ENCODE measurements around the gene PEX13. TPM values are rescaled to one million over a fixed set of nuclear protein-coding genes. Genes with fewer than 3 reads are reported as not detected.
"Not testable (repeated sequence)": the region's sequence is repeated elsewhere in the genome, so short reads cannot be mapped to it uniquely, and the experiment has no call there.

The PEX13 gene
- total and polyA plus RNA-seq, 9 donors, result 12.4 to 28.1 (median 21.5) TPM

DNA sequence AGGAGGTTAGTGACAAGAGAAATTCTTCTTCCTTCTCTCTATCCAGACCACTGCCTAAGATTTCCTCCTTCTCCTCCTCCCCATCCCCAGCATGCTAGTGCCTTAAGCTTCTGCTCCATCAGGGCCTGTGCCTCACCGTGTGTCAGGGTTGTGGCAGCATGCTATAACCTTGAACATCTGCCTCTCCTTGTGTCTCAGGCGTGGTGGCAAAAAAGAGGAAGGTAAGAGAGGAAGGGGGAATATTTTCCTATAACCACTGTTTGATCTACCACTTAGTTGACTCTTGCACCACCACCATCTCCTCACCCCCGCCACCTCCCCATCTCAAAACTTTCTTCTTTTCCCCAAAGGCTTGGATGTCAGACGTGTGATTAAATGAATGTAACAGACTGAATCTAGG is 38.3 kb upstream of the PEX13 start:
- Histone ChIP-seq H3K4me3 (no peak overlapping the region), H3K27ac (no peak overlapping the region), H3K36me3 (no peaks in the 10 kb centered on the region), H3K27me3 (no peaks in the 10 kb centered on the region), H3K4me1 (ENCODE audit: insufficient read depth) (no peaks in the 10 kb centered on the region), H3K9me3 (no peaks in the 10 kb centered on the region)
- DNase-seq, result no peak
- 92 to 95% (median 94%) methylated on average over 4 of the region's 4 CpGs for WGBS, 3 donors
- intact Hi-C loops (cut with DNase I), result no loop called here
- TF ChIP-seq POLR2A (IDR thresholded peaks at IDR 0.05) (no peak), EP300 (IDR thresholded peaks at IDR 0.05) (no peak)
- TF ChIP-seq, protein P1, sequence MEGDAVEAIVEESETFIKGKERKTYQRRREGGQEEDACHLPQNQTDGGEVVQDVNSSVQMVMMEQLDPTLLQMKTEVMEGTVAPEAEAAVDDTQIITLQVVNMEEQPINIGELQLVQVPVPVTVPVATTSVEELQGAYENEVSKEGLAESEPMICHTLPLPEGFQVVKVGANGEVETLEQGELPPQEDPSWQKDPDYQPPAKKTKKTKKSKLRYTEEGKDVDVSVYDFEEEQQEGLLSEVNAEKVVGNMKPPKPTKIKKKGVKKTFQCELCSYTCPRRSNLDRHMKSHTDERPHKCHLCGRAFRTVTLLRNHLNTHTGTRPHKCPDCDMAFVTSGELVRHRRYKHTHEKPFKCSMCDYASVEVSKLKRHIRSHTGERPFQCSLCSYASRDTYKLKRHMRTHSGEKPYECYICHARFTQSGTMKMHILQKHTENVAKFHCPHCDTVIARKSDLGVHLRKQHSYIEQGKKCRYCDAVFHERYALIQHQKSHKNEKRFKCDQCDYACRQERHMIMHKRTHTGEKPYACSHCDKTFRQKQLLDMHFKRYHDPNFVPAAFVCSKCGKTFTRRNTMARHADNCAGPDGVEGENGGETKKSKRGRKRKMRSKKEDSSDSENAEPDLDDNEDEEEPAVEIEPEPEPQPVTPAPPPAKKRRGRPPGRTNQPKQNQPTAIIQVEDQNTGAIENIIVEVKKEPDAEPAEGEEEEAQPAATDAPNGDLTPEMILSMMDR (IDR thresholded peaks at IDR 0.05), result no peak

DNA sequence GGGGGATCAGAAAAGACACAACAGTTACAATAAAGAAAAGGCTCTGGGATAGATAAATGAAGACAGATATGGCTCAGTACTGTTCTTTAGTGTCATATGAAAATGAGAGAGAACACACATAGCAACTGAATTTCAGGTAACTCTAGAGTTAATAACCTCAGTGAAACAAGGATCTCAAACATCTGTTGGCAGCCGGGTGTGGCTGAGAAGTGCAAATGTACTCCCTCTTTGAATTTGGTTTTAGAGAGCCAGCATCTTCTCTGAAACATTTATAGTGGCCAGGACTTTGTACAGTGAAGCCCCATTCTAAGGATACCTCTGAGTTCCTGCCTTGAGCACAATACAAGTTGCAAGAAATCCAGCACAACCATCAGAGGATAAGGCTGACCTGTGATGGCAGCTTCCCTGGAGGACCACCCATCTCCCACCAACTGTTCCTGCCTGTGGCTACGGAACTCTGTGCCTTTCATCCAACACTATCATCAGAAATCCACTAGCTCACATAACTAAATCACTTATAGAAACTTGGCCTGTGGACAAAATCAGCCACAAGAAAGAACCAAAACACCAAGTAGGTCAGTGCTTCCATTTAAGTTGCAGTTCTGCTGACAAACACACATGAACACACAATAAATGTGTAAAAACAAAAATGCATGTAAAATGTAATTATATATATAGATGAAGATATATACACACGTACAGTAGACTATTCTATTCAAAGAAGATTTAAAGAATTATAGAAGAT is 37.3 kb upstream of the PEX13 start:
- intact Hi-C loops (cut with DNase I), result no loop called here
- TF ChIP-seq POLR2A (IDR thresholded peaks at IDR 0.05), result no peak
- TF ChIP-seq, protein P1 (IDR thresholded peaks at IDR 0.05), result no peak
- TF ChIP-seq EP300 (IDR thresholded peaks at IDR 0.05), result no peak
- Histone ChIP-seq H3K36me3 (no peaks in the 10 kb centered on the region), H3K27ac (no peak overlapping the region), H3K27me3 (no peaks in the 10 kb centered on the region), H3K4me1 (ENCODE audit: insufficient read depth) (no peaks in the 10 kb centered on the region), H3K4me3 (no peak overlapping the region), H3K9me3 (no peaks in the 10 kb centered on the region)
- WGBS, 3 donors, result 71 to 75% (median 75%) methylated on average over 3 of the region's 3 CpGs
- no peak for DNase-seq

DNA sequence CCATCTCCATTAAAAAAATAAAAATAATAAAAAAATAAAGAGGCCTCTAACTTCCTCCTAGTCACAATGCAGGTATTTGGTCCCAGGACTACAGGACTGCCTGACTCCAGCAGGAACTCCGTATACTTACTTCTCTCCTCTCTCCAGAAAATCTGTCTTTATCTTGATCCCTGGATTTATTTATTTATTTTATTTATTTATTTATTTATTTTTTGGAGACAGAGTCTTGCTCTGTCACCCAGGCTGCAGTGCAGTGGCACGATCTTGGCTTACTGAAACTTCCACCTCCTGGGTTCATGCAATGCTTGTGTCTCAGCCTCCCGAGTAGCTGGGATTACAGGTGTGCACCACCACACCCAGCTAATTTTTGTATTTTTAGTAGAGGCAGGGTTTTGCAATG is 35.5 kb upstream of the PEX13 start:
- H3K36me3 ChIP-seq; H3K27ac ChIP-seq; H3K4me1 ChIP-seq (ENCODE audit: insufficient read depth); DNase-seq; H3K4me3 ChIP-seq; H3K9me3 ChIP-seq; H3K27me3 ChIP-seq; intact Hi-C loops (cut with DNase I): not testable (repeated sequence)
- 98% methylated on average over 3 of the region's 3 CpGs for WGBS, 3 donors

DNA sequence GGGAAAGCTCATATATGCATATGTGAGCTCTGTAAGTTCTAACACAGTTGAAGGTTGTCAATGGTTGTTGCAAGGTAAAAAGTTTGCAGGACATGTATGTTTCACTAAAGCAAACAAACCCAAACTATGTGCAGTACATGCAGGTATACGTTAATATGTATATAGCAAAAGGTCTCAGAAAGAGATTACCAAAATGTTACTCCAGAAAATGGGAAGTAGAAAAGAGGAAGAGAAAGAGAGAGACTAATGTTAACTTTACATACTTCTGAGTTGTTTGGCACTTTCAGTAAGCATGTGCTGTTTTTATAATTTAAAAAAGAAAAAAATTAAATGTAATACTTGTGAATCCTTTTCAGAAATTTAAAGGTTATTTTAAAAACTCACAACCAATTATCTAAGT is 32.8 kb upstream of the PEX13 start:
- DNase-seq, result no peak
- Histone ChIP-seq H3K27ac (no peak overlapping the region), H3K4me3 (no peak overlapping the region), H3K4me1 (ENCODE audit: insufficient read depth) (no peaks in the 10 kb centered on the region), H3K9me3 (no peaks in the 10 kb centered on the region), H3K36me3 (no peaks in the 10 kb centered on the region), H3K27me3 (no peaks in the 10 kb centered on the region)
- TF ChIP-seq POLR2A (IDR thresholded peaks at IDR 0.05), result no peak
- TF ChIP-seq, protein P1 (IDR thresholded peaks at IDR 0.05), result no peak
- TF ChIP-seq EP300 (IDR thresholded peaks at IDR 0.05), result no peak
- intact Hi-C loops (cut with DNase I), result no loop called here
- 82 to 90% (median 88%) methylated on average over 1 of the region's 1 CpG for WGBS, 3 donors

DNA sequence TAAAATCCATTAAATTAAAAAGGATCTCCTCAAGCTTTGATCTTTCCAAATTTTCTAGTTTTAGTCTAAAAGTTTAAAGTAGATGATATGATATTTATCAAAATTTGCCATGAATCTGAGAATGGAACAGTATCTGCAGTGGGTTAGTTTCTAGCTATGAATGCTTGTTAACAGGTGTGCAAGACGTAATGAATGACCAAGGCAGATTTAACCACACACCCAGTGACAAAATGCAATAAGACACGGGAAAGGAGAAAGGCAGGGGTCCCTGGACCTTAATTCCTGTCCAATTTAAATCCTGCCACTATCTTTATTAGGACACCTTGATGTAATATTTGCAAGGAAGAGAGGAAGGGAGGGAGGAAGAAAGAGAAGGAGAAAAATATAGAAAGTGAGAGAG is 30.5 kb upstream of the PEX13 start:
- Histone ChIP-seq H3K4me1 (ENCODE audit: insufficient read depth) (no peaks in the 10 kb centered on the region), H3K27ac (no peak overlapping the region), H3K36me3 (no peaks in the 10 kb centered on the region), H3K4me3 (no peak overlapping the region), H3K9me3 (no peaks in the 10 kb centered on the region), H3K27me3 (no peaks in the 10 kb centered on the region)
- intact Hi-C loops (cut with DNase I), result no loop called here
- no peak for TF ChIP-seq POLR2A (IDR thresholded peaks at IDR 0.05)
- no peak for TF ChIP-seq EP300 (IDR thresholded peaks at IDR 0.05)
- TF ChIP-seq, protein P1 (IDR thresholded peaks at IDR 0.05), result no peak
- 84 to 92% (median 92%) methylated on average over 2 of the region's 2 CpGs for WGBS, 3 donors
- no peak for DNase-seq

DNA sequence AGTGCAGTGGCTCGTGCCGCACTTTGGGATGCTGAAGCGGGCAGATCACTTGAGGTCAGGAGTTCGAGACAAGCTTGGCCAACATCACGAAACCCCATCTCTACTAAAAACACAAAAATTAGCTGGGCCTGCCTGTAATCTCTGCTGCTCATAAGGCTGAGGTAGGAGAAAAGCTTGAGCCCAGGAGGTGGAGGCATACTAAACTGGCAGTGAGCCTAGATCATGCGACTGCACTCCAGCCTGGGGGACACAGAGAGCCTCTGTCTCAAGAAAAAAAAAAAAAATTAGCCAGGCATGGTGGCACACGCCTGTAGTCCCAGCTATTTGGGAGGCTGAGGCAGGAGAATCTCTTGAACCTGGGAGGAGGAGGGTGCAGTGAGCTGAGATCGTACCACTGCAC is 29.9 kb upstream of the PEX13 start:
- H3K27me3 ChIP-seq; H3K36me3 ChIP-seq; H3K9me3 ChIP-seq; intact Hi-C loops (cut with DNase I); H3K27ac ChIP-seq; H3K4me3 ChIP-seq; DNase-seq; H3K4me1 ChIP-seq (ENCODE audit: insufficient read depth): not testable (repeated sequence)
- 93 to 96% (median 95%) methylated on average over 8 of the region's 8 CpGs for WGBS, 3 donors
